PFSK-1 (cell line): Measurements from ENCODE around the gene ENPP1.

Source experiments
- FOXP2 ChIP-seq: optimal IDR thresholded peaks from 2 replicates; pipeline ENCODE3; 2011; ENCODE audit warnings: borderline replicate concordance, control low read depth, inconsistent platforms; ENCODE audit not compliant: insufficient read depth; ENCODE audit errors: extremely low read length, extremely low read depth
- POLR2AphosphoS5 ChIP-seq: IDR thresholded peaks from 2 replicates; pipeline ENCODE4 v1.6.1; 2012; ENCODE audit warnings: low read depth, mild to moderate bottlenecking, control low read depth, low read length, moderate library complexity
- REST ChIP-seq, 2 experiments: IDR thresholded peaks; 2 replicates each; pipeline versions ENCODE4 v1.6.1 to v1.8.0; 2011 to 2012; ENCODE audit warnings: low read depth in 2 of 2, low read length in 2 of 2, control low read depth in 1 of 2, inconsistent platforms in 1 of 2, mild to moderate bottlenecking in 1 of 2, moderate library complexity in 1 of 2; ENCODE audit not compliant: insufficient read depth in 1 of 2
- SIN3A ChIP-seq: IDR thresholded peaks from 2 replicates; pipeline ENCODE4 v1.6.1; 2012; ENCODE audit warnings: mild to moderate bottlenecking, low read length, moderate library complexity, borderline replicate concordance; ENCODE audit not compliant: insufficient read depth
- TAF1 ChIP-seq: IDR thresholded peaks from 2 replicates; pipeline ENCODE4 v1.6.1; 2012; ENCODE audit warnings: low read length, control low read depth, borderline replicate concordance; ENCODE audit not compliant: insufficient read depth

Gene ENPP1

GRCh38 chr6:131920656-131921055 is 112.8 kb downstream of the ENPP1 start:
- no peak for TF ChIP-seq POLR2AphosphoS5
- no peak for TF ChIP-seq FOXP2
- TF ChIP-seq REST (IDR thresholded peaks at IDR 0.05; ENCODE audit: insufficient read depth in 1 of 2, low read depth in 2 of 2, low read length in 2 of 2): no peak
- TF ChIP-seq TAF1: no peak
- no peak for TF ChIP-seq SIN3A

- TF ChIP-seq POLR2AphosphoS5 (no peak), FOXP2 (no peak)
Measured at GRCh38 chr6:131923356-131923755, 115.5 kb downstream of the ENPP1 start.

DNA sequence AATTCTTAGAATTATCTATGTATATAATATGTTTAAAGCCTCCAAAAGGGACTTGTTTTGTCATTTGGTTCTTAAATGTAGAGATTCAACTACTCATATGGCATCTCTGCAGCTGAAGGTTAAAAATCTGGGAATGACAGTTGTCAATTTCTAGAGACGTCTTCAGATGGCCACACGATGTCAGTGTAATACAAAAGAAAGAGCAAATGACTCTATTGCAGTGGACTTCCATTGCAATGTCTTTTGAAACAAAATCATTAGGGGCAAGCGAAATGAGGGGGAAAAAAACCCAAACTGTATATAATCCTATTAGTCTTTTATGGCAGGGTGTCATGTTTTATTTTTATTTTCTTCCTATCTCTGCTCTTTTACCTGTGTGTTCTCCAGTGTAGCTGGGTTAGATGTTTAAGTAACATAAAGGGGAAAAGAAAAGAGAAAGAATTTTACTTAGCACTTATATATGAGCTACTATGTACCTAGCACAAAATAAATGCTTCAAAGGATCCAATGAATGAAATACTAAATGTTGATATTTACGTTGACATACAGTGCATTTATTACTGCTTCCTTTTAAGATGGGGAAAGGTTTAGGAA is 117.2 kb downstream of the ENPP1 start:
- TF ChIP-seq REST (IDR thresholded peaks at IDR 0.05; ENCODE audit: insufficient read depth in 1 of 2, low read depth in 2 of 2, low read length in 2 of 2) (no peak), POLR2AphosphoS5 (no peak), FOXP2 (no peak), TAF1 (no peak)

DNA sequence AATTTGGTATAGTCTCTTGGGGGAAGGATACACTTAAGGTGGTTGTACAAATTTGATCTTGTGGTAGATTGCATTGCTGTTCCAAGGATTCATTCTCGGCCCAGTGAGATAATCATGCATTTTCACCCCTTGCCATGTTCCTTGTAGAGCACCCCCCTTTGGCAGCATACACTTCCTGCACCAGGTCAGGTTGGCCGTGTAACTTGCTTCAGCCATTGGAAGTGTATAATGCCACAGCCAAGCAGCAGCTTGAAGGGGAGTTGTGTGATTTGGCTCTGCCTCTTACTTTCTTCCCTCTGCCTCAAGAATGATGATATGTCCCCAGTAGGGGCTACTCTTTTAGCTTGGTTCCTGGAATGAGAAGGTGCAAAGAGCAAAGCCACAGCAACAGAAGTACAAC is 121.4 kb downstream of the ENPP1 start:
- TF ChIP-seq SIN3A: no peak
- no peak for TF ChIP-seq POLR2AphosphoS5
- TF ChIP-seq TAF1: no peak
- TF ChIP-seq REST (IDR thresholded peaks at IDR 0.05; ENCODE audit: insufficient read depth in 1 of 2, low read depth in 2 of 2, low read length in 2 of 2): no peak
- TF ChIP-seq FOXP2: no peak

- TF ChIP-seq TAF1 (no peak), REST (IDR thresholded peaks at IDR 0.05; ENCODE audit: insufficient read depth in 1 of 2, low read depth in 2 of 2, low read length in 2 of 2) (no peak), SIN3A (no peak), FOXP2 (no peak), POLR2AphosphoS5 (no peak)
Measured at GRCh38 chr6:131929976-131930375, 122.2 kb downstream of the ENPP1 start.
